SKM-1 (cell line): ENCODE data around the gene BBS9.

Source experiments
- DNase-seq: peaks from one replicate; lab custom pipeline; 2025; ENCODE audit not compliant: unreplicated experiment; lab: John Stamatoyannopoulos, UW

BBS9 gene

DNA sequence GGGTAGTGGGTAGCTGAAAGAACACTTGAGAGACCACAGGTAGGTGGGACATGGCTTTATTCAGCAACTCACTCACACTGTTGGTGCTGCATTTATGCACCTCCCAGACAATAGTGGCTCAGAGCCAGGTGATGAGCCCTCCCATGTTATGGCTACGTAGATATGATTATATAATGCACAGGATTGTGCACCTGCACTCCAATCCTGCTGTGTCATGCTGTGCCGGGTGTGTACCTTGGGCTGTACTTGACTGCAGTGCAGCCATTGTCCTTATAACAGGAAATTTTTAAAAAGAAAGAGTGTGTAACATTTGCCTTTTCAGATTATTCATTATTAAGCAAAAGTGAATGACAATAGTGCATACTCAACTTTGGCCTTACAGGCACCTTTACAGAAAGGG is 409.8 kb downstream of the BBS9 start:
- DNase-seq = no peak

DNA sequence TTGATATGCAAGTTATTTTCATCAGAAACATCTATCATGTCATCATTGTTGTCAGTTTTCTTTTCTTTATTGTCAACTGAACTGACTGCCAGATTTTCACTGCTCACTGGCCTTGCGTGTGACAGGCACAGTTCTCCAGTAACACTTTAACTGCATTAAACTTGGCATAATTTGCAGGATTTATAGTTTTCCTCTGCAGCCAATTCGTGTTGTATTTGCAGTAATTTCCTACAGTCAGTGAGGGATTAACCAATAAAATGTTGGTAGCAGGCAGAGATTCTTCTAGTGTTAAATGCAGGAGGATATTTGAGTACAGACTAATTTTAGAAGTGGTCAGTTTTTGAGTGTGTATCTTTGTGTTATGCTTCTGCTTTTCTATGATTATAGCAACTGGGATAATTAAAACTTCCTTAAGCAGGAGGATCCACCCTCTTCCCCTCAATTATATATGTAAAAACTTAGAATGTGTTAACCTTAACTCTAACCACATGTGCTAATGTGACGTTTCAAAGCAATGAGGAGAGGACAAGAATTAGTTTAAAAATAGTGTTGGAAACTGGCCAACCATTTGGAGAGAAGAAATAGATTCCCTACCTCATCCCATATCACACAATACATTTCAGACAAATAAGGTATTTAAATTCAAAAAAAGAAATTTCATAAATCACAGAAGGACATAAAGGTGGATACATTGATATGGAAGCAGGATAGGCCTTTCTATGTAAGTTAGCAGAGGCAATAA is 410.5 kb downstream of the BBS9 start:
- no peak for DNase-seq

DNA sequence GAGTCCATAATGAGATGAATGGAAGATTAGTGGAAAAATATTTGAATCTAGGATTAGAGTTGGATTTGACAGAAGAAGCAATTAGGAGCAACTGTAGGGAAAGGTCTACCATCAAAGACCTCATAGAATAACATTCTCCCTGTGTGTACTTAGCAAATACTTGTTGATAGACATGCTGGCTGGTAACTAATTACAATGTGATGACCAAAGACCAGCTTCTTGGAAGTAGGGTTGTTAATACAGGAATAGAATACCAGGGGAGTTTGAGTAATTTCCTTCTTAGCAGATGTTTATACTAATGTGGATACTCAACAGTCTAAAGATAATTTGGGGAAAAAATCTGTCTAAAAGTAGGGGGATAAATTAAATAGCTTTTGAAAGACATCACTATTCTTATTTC is 418.5 kb downstream of the BBS9 start:
- no peak for DNase-seq

DNA sequence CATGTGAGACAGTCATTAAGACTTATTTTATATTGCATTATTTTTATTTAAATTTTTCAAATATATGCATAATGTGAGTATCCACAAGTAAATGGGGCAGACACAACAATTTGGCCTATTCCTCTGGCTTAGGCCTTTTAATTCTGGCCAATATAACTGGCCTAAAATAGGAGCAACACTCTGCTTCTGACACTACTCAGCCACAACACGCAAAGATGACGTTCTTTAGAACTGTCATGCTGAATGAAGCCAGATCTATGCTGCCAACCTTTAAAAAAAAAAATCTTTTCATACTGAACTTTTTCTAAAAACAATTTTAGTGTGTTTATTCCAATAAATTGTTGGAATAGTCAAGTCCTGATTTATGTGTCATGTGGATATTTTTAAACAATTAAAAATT is 421.0 kb downstream of the BBS9 start:
- DNase-seq = no peak

- DNase-seq = no peak
These were observed 421.6 kb downstream of the BBS9 start for GRCh38 chr7:33550979-33551378.

DNA sequence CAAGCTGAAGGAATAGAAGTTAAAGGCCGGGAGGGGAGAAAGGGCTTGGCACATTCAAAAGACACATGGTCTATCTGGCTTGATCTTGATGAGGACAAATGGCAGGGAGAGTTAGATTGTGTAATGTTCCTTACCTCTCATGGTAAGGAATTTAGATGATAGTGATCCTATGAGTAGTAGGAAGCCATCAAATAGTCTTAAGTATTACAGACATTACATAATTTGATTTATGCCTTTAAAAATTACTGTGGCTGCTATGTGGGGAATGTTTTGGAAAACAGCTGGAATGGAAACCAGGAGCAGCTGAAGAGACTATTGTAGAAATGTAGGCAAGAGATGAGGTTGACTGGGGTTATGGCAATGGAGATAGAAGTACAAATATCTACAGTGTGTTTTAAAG is 424.7 kb downstream of the BBS9 start:
- DNase-seq = no peak

DNA sequence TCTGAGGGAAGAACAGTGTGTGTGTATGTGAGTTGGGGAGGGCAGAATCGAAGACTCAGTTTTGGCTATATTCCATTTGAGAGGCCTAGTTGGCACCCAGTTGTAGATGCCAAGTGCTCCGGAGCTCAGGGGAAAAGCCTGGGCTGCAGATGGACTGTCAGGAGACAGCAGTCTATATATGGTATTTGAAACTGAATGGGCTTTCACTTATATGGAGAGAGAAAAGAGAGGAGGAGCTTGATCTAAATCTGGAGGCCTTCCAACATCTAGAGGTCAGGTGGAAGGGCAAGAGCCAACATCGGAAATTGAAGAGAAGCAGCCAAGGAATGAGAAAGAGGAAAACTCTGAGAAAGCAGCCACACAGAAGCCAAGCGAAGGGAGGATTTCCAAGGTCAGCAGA is 425.2 kb downstream of the BBS9 start:
- DNase-seq = no peak

DNA sequence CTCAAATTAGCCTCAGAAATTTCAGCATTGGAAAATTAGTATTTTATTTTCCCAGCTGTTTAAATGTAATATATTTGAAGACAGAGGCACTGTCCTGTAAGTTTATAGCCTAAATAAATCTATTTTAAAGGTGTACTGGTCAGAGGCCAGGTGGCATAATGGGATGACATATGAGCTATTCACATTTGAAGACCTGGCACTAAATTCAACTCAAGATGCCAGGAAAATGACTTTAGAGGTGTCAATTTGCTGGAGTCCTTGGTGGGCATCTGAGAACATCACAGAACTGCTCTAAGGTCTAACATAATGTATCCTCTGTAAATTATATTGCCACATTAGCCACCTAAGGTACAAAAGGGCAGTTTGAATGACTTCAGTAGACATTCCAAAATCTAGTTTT is 427.1 kb downstream of the BBS9 start:
- DNase-seq = no peak

DNA sequence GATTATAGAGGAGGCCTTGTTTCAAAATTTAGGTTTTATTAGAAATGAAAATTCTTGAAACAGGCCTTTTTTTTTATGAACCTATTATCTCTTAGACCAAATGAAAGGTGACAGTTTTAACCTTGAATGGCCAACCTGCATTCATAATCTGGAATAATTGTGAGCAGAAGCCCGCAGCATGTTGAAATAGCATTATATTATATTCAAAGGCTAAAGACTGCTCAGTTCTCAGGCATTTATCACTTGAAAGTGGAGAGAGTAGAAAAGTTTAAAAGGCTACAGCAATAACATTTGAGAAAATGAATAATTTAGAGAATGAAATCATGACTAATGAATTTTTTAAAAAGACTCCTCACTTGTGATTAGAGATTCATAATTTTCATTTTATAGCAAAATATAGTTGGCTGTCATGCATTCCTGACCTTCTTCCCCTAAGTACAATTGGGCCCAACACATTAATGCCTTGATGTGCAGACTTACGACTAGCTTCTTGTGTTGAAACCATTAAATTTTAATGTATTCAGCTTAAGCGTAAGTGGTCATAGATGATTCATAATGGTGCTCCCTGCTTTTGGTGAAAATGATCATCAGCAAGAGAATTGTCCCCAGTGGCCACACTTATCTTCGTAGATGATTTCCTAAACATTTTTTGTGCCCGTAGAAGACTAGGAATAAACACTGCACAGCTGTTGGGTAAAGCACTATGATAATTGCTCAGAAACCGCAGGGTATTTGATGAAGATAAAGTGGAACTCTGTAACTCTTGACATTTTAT is 429.4 kb downstream of the BBS9 start:
- no peak for DNase-seq

DNA sequence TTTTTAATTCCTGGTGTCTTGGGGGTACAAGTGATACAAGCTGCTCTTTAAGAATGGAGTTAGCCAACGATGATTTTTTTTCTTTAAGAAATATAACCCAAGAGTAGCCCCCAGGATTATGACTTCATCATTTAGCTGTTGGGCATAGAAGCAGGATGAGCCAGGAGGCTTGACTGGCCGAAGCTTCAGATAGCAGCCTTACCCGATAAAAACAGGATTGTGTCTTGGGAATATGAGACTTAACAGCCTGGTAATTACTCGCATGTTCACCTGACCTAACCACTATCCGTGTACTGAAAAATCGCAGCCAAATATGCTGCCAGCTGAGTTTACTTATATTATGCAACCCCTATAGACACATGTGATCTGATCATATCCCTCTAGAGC is 430.0 kb downstream of the BBS9 start:
- no peak for DNase-seq

DNA sequence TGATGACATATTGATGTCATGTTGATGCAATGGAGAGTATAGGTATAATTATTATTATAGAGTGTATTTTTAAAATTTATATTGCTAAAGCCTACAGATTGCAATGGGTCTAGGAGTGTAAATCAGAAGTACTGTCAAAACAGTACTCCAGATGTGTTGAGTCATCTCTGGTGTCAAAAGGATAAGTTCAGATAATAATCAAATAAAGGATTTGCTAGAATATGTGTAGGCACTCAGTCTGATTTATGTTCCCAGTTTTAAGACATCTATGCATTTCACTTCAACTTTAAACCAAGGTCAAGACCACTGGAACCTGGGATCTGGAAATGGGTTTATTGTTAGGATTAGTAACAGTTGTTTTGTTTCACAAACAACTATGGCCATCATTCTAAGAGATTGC is 433.6 kb downstream of the BBS9 start:
- no peak for DNase-seq

GRCh38 chr7:33563651-33564050 is 434.3 kb downstream of the BBS9 start:
- no peak for DNase-seq

GRCh38 chr7:33578166-33578565 is 448.8 kb downstream of the BBS9 start:
- no peak for DNase-seq

DNA sequence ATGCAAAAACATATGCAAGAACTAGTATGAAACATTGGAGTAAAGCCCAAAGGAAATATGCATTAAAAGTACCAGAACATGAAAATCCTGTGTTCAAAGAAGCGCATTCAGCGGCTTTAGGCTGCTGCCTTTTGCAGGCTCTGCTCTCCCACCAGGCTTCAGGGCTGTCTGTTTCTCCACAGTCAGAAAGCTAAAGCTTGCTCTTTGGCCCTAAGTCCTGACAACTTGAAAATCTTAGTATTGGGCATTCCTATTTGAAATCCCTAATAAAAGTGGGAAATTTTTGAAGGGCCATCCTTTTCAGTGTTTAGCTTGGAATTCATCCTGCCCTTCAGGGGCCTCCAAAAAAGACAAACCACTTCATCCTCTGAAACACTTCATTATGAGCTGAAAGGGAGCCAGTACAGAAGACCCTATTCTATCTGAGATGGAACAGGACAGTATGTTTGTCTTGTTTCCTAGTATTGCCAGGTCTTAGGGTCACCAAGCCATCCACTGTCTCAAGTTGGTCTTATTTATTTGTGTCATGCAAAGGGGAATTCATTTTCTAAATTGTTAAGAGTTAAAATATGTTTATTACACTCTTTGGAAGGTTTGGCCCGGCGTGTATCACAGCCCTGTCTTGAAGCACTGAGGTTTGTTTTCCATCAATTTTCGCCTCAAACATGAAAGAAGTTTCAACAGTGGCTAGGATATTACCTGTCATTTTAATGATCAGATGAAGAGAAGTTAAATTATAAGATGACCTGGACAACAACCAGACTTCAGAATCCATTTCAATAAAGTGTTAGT is 449.7 kb downstream of the BBS9 start:
- no peak for DNase-seq

DNA sequence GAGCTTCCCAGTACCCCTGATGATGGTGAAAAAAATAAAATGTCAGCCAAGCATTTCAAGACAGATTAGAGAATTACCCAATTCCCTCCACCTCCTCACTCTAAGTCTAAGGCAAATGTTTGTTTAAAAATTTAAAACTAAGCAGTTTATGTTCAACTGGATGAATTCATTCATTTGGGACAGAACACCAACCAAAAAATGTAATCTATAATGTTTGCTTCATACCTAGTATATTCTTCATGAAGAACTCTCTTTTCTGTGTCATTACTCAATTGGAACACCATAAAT is 450.3 kb downstream of the BBS9 start:
- no peak for DNase-seq

- DNase-seq = no peak
These were observed 451.9 kb downstream of the BBS9 start for GRCh38 chr7:33581236-33581635.

- DNase-seq = no peak
These were observed 452.7 kb downstream of the BBS9 start for GRCh38 chr7:33582104-33582503.

DNA sequence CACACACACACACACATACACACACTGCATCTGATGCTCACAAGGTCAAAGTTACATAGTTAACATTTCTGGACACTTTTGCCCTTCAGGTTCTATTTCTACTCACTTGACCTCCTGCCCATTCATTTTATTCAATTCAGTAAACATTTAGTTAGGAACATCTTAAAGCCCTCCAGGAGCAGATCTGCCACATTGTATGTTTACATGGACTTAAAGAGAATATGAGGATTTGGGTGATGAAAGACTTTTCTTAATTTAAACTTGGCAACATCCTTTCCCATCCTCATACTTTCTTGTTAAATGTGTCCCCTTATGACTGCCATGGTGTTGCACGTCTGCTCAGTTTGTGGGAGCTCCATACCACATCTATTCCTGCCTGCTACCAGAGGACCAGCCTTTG is 453.2 kb downstream of the BBS9 start:
- no peak for DNase-seq

- DNase-seq = no peak
These were observed 460.5 kb downstream of the BBS9 start for GRCh38 chr7:33589911-33590310.

- DNase-seq = no peak
These were observed 461.6 kb downstream of the BBS9 start for GRCh38 chr7:33590916-33591315.

- DNase-seq = no peak
These were observed 462.1 kb downstream of the BBS9 start for GRCh38 chr7:33591490-33591889.

DNA sequence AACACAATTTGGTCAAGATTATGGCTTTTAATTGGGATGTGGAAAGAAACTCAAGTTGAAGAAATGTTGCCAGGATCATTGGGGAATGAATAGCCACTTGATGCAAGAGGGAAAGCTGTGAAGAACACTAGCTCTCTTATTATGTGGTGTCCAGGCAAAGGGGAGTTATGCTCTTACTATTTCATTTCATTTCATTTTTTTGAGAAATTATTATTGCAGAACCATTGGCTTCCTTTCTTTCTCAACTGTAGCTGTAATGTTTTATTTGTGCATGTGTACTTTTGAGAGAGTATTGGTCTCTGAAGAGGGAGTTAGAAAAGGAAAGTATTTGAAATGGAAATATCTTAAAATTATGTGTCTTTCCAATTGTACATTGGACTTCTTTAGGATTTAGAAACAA is 463.4 kb downstream of the BBS9 start:
- DNase-seq = no peak
